Thyroid gland (tissue), 4 donors: ENCODE measurements around the gene MEIS1.

Experiments used
- CTCF ChIP-seq, 6 experiments: fragments of 200-600 bp in 3 of 6; fragments of 450-650 bp in 3 of 6; sonication (generic) in 3 of 6; IDR thresholded peaks; one replicate each; pipeline ENCODE4 v1.5.1; 2016 to 2019; ENCODE audit warnings: antibody characterized with exemption in 6 of 6, mild to moderate bottlenecking in 2 of 6, inconsistent platforms in 1 of 6, moderate library complexity in 1 of 6
- POLR2A ChIP-seq, 2 donors: fragments of 450-650 bp; IDR thresholded peaks; one replicate each; pipeline ENCODE4 v1.6.1; 2017; ENCODE audit warnings: antibody characterized with exemption in 2 of 2, mild to moderate bottlenecking in 2 of 2, moderate library complexity in 1 of 2

- TF ChIP-seq CTCF (IDR thresholded peaks at IDR 0.05), result no peak
- no peak for TF ChIP-seq POLR2A (IDR thresholded peaks at IDR 0.05)
Measured at GRCh38 chr2:66436581-66437001, 1.7 kb downstream of the MEIS1 start.
